RWPE1 (cell line): Measurements from ENCODE around the gene SRGAP3.

Experiments used
- CTCF ChIA-PET: fragments of 350-600 bp; sonication (Branson Sonifier 250); formaldehyde crosslinking; extraction: SDS; loops from one replicate; lab custom pipeline; 2021; lab: Yijun Ruan, JAX
- POLR2A ChIA-PET: fragments of 400-600 bp; formaldehyde crosslinking; extraction: SDS; loops from one replicate; lab custom pipeline; 2020; ENCODE audit warnings: antibody characterized with exemption; ENCODE audit not compliant: low non-redundant PET; lab: Yijun Ruan, JAX
- DNase-seq: peaks from one replicate; pipeline ENCODE4 v3.0.0; 2012; ENCODE audit warnings: low spot score
- H3K27ac ChIP-seq: fragments of 450-650 bp; 2 replicates; pipeline ENCODE4 v1.5.1; 2017
- CTCF ChIP-seq: fragments of 450-650 bp; conservative IDR thresholded peaks from 2 replicates; pipeline ENCODE4 v1.5.1; 2017; ENCODE audit warnings: low read depth, mild to moderate bottlenecking

The SRGAP3 gene

GRCh38 chr3:8964436-8965370 lies 284.7 kb downstream of the SRGAP3 start:
- peak; percentile 83 for DNase-seq
- POLR2A ChIA-PET, result no interaction called here
- TF ChIP-seq CTCF, result no peak
- H3K27ac ChIP-seq, result peak overlapping the region; percentile 75
- CTCF ChIA-PET, result interaction anchor here (1.2 kb wide), 1 partner anchor 337 kb away, joined by 3 read pairs; no protein-coding TSS in a partner anchor

- peak within 1 kb of the TSS; percentile 75 for H3K27ac ChIP-seq
- CTCF ChIA-PET, result no interaction called here
- peak; percentile 85 for DNase-seq
- no peak for TF ChIP-seq CTCF
- POLR2A ChIA-PET, result no interaction called here
These were observed 286.2 kb downstream of the SRGAP3 start, which contains the start of gene RAD18 for GRCh38 chr3:8963137-8963853. TSS of gene RAD18 (minus strand) at chr3:8963472. CDS start at chr3:8963385, 87 bp downstream.

GRCh38 chr3:8962226-8962861 lies 287.1 kb downstream of the SRGAP3 start:
- no peak overlapping the region for H3K27ac ChIP-seq
- POLR2A ChIA-PET, result no interaction called here
- no peak for DNase-seq
- TF ChIP-seq CTCF, result no peak
- CTCF ChIA-PET, result no interaction called here

DNA sequence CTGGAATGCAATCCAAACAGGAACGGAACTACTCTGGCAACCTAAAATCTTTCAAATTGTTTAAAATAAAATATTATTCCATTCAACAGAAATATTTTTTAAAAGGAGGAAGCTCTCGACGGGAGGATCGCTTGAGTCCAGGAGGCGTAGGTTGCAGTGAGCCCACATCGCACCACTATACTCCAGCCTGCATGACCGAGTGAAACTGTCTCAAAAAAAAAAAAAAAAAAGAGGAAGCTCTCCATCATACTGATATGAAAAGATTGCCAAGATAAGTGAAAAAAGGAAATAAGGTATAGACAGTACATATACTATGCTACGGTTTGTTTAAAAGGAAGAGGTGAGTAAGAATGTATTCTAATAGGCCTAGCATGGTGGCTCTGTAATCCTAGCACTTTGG lies 289.8 kb downstream of the SRGAP3 start:
- ChIA-PET POLR2A (no interaction called here), CTCF (interaction anchor here (0.7 kb wide), 1 partner anchor 456 kb away, joined by 4 read pairs; no protein-coding TSS in a partner anchor)
- TF ChIP-seq CTCF, result no peak
- no peak overlapping the region for H3K27ac ChIP-seq
- no peak for DNase-seq

- DNase-seq, result no peak
- H3K27ac ChIP-seq, result no peak overlapping the region
- no peak for TF ChIP-seq CTCF
- ChIA-PET CTCF (no interaction called here), POLR2A (no interaction called here)
These were observed 294.3 kb downstream of the SRGAP3 start for GRCh38 chr3:8954938-8955763.
